RWPE1 (cell line): Measurements from ENCODE around the gene GRID2.

Experiments used
- CTCF ChIA-PET: fragments of 350-600 bp; sonication (Branson Sonifier 250); formaldehyde crosslinking; extraction: SDS; loops from one replicate; lab custom pipeline; 2021; lab: Yijun Ruan, JAX
- POLR2A ChIA-PET: fragments of 400-600 bp; formaldehyde crosslinking; extraction: SDS; loops from one replicate; lab custom pipeline; 2020; ENCODE audit warnings: antibody characterized with exemption; ENCODE audit not compliant: low non-redundant PET; lab: Yijun Ruan, JAX
- DNase-seq: peaks from one replicate; pipeline ENCODE4 v3.0.0; 2012; ENCODE audit warnings: low spot score
- H3K27ac ChIP-seq: fragments of 450-650 bp; 2 replicates; pipeline ENCODE4 v1.5.1; 2017
- TF ChIP-seq, protein P1 (sequence below): fragments of 450-650 bp; conservative IDR thresholded peaks from 2 replicates; pipeline ENCODE4 v1.5.1; 2017; ENCODE audit warnings: low read depth, mild to moderate bottlenecking

GRID2 gene

DNA sequence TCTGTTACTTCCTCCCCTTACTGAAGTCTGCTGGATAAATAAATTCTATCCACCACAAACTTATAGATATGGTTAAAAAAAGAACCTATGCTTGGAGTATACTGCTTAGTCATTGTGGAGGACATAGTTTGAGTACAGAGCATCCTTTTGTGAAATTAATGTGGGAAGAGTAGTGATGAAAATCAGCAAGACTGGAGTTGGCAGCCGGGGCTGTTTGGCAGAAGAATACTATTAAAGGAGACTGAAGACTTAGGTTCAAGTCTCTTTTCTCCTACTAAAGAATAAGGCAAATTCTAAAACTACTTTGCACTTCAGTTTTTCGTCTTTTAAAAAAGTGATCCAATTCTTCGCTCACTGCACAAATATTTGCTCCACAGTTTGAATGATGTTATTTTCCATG lies 1198.2 kb downstream of the GRID2 start:
- DNase-seq = no peak
- CTCF ChIA-PET = no interaction called here
- H3K27ac ChIP-seq = no peak overlapping the region
- POLR2A ChIA-PET = no interaction called here
- TF ChIP-seq, protein P1, sequence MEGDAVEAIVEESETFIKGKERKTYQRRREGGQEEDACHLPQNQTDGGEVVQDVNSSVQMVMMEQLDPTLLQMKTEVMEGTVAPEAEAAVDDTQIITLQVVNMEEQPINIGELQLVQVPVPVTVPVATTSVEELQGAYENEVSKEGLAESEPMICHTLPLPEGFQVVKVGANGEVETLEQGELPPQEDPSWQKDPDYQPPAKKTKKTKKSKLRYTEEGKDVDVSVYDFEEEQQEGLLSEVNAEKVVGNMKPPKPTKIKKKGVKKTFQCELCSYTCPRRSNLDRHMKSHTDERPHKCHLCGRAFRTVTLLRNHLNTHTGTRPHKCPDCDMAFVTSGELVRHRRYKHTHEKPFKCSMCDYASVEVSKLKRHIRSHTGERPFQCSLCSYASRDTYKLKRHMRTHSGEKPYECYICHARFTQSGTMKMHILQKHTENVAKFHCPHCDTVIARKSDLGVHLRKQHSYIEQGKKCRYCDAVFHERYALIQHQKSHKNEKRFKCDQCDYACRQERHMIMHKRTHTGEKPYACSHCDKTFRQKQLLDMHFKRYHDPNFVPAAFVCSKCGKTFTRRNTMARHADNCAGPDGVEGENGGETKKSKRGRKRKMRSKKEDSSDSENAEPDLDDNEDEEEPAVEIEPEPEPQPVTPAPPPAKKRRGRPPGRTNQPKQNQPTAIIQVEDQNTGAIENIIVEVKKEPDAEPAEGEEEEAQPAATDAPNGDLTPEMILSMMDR = no peak

DNA sequence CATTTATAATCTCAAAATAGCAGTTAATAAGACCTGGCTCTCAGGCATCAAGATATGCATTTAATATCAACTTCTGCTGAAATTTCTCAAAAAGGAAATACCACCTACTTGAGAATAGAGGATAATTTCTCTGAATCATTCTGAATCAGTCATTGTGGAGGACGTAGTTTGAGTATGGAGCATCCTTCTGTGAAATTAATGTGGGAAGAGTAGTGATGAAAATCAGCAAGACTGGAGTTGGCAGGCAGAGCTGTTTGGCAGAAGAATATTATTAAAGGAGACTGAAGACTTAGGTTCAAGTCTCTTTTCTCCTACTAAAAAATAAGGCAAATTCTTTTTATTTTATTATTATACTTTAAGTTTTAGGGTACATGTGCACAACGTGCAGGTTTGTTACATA lies 1199.2 kb downstream of the GRID2 start:
- POLR2A ChIA-PET = no interaction called here
- CTCF ChIA-PET = no interaction called here

DNA sequence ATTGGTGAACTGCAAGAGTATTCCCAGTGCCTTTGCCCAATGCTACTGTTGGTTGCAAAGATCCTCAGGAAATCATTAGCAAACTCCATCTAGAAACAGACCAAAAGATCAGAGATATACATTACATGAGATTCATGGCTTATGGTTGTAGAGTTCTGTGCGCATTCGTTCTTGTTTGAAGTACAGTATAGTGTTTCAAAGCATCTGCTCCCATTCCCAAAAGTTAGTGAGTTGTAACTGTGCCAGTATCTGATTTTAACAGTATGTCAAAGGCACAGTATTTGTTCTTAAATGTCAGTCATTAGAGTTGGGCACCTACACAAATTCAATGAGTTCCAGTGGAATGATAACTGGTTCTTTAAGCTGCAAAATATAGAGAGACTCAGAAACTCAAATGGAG lies 1210.1 kb downstream of the GRID2 start:
- H3K27ac ChIP-seq = no peak overlapping the region
- CTCF ChIA-PET = interaction anchor here (0.5 kb wide), 1 partner anchor 28 kb away, joined by 4 read pairs; no protein-coding TSS in a partner anchor
- POLR2A ChIA-PET = no interaction called here
- TF ChIP-seq, protein P1 = no peak
- DNase-seq = no peak

More for the DNA sequence above, 1199.2 kb downstream of the GRID2 start:
- TF ChIP-seq, protein P1 = no peak
- no peak overlapping the region for H3K27ac ChIP-seq
- DNase-seq = no peak

DNA sequence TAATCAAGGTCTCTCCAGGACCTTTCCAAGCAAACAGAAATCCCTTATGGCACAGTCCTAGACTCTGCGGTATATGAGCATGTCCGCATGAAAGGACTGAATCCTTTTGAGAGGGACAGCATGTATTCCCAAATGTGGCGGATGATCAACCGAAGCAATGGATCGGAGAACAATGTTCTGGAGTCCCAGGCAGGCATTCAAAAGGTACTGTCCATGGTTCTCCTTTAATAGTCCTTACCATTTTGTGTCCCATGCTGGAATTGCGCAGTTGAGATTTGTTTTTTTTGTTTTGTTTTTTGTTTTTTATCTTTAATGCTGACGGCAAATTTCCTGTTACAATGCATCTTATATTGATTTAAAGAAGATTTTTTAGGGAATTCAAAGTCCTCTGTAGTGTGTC lies 1211.4 kb downstream of the GRID2 start:
- TF ChIP-seq, protein P1 = no peak
- no peak for DNase-seq
- ChIA-PET CTCF (no interaction called here), POLR2A (no interaction called here)
- no peak overlapping the region for H3K27ac ChIP-seq

DNA sequence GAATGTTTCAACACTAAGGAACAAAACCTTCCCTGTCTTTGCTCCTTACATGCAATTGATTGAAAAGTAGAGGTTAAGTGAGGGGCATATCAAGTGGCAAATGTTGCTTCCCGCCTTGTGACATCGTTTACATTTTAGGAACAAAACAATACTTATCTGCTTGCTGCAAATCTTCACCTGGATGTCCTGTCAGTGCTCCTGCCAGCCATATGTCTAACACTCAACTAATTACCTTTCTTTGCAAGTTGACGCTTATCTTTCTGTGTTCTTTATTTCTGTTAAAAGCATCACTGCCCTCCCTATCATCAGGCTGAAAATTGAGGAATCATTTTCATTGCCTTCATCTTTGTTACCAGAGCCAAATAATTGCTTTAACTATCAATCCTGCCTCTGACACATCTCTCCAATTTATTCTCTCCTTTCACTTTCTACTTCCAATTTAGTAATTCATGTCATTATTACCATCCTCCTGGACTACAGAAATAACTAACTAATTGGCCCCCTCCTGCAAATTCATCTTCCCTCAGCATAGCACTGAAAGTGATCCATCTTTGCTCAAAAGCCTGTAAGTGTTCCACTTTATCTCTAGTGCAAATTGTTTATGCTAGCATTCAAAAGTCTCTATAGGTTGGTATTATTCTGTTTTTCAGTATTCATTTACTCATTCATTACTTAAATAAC lies 1226.1 kb downstream of the GRID2 start:
- ChIA-PET POLR2A (no interaction called here), CTCF (no interaction called here)
- DNase-seq = no peak
- TF ChIP-seq, protein P1 = no peak
- H3K27ac ChIP-seq = no peak overlapping the region

DNA sequence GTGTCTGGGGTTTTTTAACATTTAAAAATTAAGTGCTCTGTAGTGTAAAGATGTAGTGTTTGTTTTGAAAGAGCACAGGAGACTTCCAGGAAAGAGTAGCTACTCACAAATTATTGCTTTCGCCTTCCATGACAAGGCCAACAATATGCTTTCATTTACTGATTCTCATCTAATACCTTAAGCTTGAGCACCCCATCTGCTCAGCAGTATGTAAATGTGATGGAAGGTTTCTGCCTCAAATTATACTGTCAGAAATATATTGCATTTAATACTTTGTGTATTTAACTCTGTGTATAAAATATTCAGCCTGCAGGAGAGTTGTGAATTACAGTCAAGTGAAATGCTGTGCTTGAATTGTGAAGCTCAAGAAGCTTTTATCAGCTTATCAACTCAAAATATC lies 1228.5 kb downstream of the GRID2 start:
- POLR2A ChIA-PET = no interaction called here
- no peak overlapping the region for H3K27ac ChIP-seq
- TF ChIP-seq, protein P1 = no peak
- DNase-seq = no peak
- CTCF ChIA-PET = no interaction called here
